NCI-H1092 (cell line): ENCODE data around the gene KLHL25.
"Not testable (repeated sequence)": the region's sequence is repeated elsewhere in the genome, so short reads cannot be mapped to it uniquely, and the experiment has no call there.

Source experiments
- DNase-seq: peaks from one replicate; lab custom pipeline; 2025; lab: John Stamatoyannopoulos, UW

KLHL25 gene

DNA sequence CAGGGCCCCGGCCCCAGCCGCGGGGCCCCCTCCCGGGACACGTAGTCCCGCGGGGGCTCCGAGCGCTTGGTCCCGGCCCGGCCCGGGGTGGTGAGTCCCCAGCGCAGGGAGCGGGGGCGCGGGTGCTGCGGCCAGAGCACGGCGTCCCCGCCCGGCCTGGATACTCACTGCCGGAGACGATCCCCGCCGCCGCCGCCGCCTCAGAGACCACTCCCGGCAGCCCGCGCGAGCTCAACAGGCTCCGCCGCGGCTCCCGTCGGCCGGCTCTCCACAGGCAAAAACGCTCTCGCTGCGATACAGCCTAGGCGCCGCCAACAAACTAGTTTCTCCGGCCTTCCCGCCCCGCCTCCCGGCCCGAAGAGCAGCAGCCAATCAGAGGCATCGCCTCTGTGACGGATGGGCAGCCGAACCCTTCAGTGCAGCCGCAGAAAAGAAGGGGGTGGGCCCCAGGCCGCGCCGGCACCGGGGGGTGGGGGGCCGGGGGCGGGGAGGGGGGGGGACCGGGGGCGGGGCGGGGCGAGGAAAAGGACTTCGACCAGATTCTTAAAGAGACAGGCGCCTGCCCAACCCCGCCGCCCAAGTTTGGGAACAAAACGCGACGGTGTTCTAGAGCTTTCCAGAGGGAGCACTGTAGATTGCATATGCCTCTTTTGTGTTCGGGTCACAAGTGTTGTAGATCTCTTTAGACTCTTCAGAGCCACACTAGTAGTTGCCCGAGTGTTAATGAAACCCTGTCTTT, at the start of gene KLHL25:
Gene KLHL25 (minus strand): TSS at position 328 of the 739 bp plus-strand sequence. CDS start 25,115 bp downstream, outside the sequence.
- peak; percentile 81 for DNase-seq

DNA sequence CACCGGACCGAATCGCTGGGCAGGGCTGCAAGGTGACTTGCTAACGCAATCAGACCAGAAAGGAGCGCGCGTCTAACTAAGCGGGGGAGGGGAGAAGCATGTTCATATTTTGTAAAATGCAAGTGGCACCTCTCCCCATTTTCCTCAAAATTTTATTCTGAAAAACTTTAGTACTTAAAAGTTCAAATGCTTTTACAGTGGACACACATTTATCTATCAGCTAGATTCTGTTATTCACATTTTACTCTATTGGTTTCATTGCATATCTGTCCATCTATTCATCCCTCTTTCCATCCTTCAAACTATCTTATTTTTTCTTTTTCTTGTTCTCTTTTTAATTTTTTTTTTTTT, 46.1 kb upstream of the KLHL25 start:
- DNase-seq = no peak

GRCh38 chr15:85840079-85840801, 45.5 kb upstream of the KLHL25 start:
- DNase-seq = peak; percentile 20

DNA sequence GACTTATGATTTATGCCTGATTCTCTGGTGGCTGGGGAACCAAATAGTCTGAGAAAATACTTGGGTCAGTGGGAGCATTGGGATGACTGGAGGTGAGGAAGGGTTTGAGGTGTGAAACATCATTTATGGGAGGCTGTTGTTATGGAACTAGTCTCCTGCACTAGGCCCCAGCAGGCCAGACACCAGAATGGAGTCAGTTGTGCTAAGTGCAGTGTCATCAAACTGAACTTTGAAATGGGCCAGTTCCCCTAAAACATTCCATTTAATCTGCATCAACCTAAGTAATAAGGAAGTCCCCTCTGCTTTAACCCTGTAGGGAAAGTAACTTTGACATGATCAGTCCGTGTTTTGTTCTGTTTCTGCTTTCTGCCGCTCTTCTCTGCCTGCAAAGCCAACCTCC, 44.9 kb upstream of the KLHL25 start:
- no peak for DNase-seq

- no peak for DNase-seq
Measured at GRCh38 chr15:85838655-85839054, 43.9 kb upstream of the KLHL25 start.

GRCh38 chr15:85837881-85838280, 43.2 kb upstream of the KLHL25 start:
- DNase-seq = no peak

DNA sequence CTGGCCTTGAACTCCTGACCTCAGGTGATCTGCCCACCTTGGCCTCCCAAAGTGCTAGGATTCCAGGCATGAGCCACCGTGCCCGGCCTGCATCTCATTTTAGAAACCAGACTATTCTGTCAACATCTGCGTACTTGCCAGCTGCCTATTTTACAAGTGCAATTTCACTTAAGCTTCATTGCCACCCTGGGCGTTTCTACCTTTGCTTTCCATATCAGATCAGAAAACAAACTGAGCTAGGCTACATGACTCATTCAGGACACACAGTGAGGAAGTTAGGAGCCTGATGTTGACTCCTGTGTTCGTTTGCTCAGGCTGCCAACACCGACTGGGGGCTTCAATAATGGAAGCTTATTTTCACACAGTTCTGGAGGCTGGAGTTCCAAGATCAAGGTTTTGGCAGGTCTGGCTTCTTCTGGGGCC, 42.3 kb upstream of the KLHL25 start:
- no peak for DNase-seq

GRCh38 chr15:85834651-85835050, 39.9 kb upstream of the KLHL25 start:
- DNase-seq = no peak

DNA sequence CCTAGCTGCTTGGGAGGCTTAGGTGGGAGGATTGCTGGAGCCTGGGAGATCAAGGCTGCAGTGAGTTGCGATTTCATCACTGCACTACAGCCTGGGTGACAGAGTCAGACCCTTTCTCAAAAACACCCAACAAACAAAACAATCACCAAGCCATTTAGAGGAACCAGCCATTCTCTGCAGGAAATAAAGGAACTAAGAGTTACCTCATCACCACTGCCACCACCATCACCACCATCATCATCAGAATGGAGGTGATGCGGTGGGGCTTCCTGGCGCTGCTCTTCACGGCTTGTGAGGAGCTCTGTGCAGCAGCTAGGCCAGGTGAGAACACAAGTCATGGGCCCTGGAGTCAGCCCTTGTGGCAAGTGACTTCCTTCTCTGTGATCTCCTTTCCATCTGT, 37.7 kb upstream of the KLHL25 start:
- DNase-seq = no peak

GRCh38 chr15:85831415-85832113, 36.8 kb upstream of the KLHL25 start:
- peak; percentile 7 for DNase-seq

GRCh38 chr15:85829754-85830153, 35.0 kb upstream of the KLHL25 start:
- DNase-seq = not testable (repeated sequence)

DNA sequence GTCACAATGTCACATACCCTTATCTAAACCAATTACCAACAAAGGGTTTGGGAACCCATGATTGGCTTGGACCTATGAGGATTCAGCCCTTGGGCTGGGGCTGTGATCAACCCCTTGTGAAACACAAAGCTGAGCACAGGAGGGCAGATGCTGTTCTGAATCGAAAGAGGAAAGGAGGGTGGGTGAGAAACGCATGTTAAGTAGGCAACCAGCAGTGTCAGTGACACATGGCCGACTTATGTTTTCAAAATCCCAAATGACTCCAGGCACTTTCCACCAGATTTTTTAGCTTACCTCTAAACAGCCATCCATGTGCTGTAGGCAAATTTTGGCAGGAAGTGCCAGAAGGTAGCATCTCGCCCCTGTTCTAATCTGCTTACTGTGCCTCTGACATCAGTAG, 34.1 kb upstream of the KLHL25 start:
- no peak for DNase-seq

DNA sequence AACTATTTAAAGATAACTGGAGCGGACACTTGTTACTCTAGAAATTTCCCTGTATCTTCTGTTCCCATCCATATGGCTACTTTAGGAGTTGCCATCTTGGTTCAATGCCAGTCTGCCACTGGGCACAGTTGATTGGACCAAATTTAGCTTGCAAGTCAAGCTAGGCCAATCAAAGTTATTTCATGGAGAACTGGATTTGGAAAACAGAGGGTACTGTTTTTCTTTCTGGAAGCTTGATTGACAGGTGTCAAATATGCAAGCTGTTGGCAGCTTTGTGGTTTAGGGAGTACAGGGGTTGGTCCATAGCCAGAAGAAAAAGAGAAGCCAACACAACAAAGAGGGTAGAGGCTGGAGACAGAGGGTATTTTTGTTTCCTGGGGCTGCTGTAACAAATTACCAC, 33.4 kb upstream of the KLHL25 start:
- no peak for DNase-seq

- no peak for DNase-seq
Measured at GRCh38 chr15:85826756-85827515, 32.2 kb upstream of the KLHL25 start.

DNA sequence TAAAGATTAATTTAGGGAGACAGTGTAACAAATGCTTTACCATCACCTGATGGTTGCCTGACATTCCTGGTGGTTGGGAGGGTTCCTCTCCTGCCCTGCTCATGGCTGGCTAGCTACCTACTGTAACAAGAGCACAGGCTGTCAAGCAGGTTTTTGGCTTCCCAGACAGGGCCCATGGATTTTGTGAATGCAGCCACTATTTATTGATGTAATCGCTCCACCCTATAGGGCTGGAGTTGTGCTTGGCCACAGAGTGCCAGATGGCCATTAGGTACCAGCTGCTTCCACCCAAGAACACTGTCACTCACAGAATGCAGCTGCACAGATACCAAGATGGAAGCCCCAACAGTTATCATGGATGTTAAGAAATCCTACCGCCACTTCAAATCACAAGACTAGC, 31.0 kb upstream of the KLHL25 start:
- no peak for DNase-seq

DNA sequence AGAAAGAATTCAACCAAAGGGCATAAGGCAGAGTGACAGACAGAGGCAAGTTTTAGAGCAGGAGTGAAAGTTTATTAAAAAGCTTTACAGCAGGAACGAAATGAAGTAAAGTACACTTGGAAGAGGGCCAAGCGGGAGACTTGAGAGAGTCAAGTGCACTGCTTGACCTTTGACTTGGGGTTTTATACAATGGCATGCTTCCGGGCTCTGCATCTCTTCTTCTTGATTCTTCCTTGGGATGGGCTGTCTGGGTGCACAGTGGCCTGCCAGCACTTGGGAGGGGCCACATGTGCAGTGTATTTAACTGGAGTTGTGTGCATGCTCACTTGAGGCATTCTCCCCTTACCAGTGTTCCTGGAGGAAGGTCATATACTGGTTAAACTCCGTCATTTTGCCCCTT, 30.4 kb upstream of the KLHL25 start:
- DNase-seq = no peak

DNA sequence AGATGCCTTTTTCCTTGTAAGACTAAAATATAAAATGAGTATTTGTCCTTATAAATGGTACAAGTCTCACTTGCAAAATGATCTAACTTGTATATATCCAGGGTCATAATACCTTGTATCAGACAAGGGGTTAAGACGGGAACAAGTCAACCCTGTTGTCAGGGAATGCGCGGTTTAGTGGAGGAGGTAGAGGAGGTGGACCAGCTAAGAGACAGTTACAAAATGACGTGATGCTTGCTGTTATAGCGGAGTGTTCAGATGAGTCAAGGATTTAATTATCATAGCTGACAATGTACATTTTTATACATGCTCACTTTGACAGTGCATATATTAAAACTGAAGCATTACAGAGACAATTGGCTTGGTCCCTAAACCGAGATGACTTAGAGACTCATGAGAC, 26.8 kb upstream of the KLHL25 start:
- DNase-seq = no peak

DNA sequence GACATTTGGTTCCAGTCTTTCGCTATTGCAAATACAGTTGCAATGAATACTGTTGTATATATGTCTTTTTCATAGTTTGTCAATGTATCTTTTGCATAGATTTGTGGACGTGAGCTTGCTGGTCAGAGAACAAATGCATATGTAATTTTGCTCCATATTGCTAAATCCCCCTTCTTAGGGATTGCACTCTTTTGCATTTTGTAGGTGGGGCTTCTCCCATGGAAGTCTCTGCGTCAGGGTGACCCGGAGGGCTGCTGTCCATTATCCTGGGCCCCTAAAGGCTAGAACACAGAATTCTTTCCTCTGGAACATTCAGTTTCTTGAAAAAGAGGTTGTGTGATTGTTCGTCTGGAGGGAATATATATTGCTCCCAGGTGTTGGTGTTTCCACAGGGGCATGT, 25.2 kb upstream of the KLHL25 start:
- no peak for DNase-seq

GRCh38 chr15:85813234-85813633, 18.5 kb upstream of the KLHL25 start:
- no peak for DNase-seq

- no peak for DNase-seq
Measured at GRCh38 chr15:85810075-85810474, 15.3 kb upstream of the KLHL25 start.

DNA sequence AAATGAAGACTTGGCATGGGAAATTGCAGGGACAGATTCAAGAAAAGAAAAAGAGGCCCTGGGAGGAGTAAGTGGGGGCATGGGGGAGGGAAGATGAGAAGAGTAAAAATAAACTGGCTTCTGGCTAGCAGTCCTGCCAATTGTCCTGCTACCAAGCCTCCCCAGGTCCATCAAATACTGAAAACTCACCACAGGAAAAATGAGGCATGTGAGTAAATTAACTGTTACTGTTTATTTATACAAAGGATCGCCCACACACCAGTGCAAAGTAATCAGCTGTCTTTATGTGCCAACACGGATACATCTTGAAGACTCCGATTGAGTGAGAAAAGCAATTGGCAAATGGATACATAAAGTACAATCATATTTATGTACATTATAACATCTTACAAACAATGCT, 10.7 kb upstream of the KLHL25 start:
- no peak for DNase-seq

GRCh38 chr15:85804481-85805170, 9.9 kb upstream of the KLHL25 start:
- DNase-seq = no peak
